GM19438 (cell line): ENCODE data around the gene ARHGEF10L.

Experiments
- ATAC-seq: cut with Tn5 transposase; IDR thresholded peaks from one replicate; pipeline ENCODE4 v1.9.1; 2021; ENCODE audit warnings: low read depth; ENCODE audit not compliant: unreplicated experiment

The ARHGEF10L gene

DNA sequence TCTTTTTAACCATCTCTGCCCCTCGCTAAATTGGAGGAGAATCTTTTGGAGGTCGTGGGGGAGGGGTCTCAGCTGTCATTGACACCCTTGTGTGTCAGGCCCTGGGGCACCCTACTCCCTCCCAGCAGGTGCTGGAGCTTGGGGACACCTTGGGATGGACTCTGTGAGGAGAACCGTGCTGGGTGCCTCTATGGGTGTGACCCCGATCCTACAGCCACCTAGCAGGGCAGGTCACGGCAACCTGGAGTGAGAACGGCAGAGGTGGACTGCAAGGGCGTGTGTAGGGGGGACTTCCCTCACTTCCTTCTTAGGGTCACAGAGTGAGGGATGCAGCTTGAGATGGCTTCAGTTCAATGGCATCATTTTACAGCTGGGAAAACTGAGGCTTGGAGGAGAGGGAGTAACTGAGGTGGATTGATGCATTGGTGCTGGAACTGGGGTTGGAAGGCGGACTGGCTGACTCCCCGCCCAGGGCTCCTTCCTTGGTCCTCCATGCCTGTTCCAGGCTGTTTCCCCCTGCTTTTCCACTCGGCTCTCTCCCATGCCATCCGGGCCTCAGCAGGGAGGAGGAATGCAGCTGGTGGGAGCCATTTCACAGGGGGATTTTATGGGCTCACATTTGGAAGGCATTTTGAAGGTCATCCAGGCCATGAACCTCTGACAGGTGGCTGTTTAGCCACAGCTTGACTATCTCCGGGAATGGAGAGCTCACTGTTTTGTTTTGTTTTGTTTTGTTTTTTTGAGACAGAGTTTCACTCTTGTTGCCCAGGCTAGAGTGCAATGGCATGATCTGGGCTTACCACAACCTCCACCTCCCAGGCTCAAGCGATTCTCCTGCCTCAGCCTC, 18.8 kb upstream of the ARHGEF10L start:
- no peak for ATAC-seq

DNA sequence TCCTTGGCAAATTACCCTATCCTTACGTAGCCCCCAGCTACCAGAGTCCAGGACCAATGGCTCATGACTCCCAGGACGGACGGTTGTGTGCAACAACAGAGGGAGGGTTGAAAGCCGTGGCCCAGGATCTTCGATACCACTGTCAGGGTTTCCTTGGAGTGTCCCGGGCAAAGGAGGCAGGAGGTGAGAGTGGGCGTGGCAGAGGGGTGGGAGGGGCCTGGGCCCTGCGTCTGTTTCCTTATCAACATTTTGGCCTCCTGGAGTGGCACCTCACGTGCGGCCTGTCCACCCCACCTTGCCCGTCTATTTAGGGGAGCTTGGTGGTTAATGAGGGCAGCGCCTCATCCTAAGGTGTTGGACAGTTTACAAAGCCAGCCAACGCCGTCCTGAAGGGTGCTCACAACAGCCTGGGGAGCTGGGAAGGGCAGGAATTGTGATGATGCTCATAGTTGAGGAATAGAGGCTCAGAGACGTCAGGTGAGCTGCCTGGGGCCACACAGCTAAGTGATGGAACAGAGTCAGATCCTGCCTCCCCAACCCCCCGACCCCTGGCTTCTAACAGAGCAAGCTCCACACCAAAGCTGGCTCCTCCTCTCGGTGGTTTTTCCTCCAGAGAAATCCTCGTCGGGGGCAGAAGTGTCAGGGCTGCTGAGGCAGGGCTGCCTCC, 17.4 kb upstream of the ARHGEF10L start:
- no peak for ATAC-seq

DNA sequence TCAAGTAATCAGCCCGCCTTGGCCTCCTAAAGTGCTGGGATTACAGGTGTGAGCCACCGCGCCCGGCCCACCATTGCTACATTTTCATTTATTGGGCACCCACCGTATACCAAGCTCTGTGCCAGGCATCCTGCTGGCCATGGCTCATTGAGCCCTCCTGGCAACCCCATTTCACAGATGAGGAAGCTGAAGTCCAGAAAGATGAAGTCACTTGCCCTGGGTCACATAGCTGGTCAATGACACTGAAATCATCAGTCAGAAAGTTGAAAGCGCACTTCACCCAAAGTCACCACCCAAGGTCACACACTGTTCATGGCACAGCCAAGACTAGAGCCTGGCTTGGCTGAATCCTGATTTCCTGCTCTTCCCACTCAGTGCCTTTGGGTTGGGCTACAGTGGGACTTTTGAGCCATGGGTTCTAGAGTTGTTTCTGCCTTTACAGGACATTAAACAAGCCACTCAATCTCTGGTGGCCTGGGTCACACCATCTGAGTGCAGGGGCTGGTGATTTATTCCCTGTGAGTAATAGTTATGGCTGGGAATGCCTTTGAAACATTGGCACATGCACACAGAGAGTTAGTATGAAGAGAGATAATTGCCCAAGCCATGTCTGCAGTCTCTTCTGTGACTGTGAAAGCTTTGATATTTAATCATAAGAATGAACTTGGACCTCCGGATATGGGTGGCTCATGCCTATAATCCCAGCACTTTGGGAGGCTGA, 16.0 kb upstream of the ARHGEF10L start:
- no peak for ATAC-seq

DNA sequence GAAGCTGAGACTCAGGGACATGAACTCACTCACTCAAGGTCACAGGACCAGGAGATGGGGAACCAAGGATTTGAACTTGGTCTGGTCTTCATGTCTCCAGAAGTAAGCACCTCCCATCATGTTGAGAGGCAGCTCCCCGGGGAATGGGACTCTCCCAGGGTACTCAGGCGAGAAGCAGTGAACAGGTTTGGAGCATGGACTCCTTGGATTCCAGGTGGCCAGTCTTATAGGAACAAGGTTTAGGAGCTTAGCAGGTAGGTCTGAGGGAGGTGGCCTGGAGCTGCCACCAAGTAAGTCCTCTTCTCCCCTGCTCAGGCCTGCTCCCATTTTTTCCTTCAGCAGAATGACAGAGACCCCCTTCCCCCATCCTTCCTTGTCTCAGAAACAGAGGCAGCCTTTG, 14.9 kb upstream of the ARHGEF10L start:
- no peak for ATAC-seq

DNA sequence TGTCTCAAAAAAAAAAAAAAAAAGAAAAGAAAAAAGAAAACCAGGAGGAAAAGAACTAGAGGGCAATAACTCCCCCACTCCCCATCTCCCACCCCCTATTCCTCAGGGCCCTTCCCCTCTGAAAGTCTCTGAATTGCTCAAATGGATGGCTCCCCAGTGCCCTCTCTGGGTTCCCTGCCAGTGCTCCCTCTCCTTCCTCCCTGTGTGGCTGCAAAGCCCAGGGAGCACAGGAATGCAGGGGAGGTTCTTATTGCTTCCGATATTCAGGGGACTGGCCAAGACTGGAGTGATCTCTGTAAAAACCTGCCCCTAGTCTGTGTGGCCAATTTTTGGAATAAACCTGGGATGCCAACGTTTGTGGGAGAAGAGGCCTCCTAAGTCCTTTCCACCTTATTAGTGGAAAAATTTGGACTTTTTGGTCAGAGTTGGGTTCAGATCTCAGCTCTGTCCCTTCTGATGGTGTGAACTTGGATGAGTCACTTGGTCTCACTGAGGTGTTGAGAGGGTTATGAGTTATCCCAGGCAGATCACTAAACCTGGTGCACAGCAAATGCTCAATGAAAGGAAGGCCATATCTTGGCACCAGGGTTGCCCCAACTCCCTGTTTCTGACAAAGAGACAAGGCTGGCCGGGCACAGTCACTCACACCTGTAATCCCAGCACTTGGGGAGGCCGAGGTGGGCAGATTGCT, 13.4 kb upstream of the ARHGEF10L start:
- no peak for ATAC-seq

DNA sequence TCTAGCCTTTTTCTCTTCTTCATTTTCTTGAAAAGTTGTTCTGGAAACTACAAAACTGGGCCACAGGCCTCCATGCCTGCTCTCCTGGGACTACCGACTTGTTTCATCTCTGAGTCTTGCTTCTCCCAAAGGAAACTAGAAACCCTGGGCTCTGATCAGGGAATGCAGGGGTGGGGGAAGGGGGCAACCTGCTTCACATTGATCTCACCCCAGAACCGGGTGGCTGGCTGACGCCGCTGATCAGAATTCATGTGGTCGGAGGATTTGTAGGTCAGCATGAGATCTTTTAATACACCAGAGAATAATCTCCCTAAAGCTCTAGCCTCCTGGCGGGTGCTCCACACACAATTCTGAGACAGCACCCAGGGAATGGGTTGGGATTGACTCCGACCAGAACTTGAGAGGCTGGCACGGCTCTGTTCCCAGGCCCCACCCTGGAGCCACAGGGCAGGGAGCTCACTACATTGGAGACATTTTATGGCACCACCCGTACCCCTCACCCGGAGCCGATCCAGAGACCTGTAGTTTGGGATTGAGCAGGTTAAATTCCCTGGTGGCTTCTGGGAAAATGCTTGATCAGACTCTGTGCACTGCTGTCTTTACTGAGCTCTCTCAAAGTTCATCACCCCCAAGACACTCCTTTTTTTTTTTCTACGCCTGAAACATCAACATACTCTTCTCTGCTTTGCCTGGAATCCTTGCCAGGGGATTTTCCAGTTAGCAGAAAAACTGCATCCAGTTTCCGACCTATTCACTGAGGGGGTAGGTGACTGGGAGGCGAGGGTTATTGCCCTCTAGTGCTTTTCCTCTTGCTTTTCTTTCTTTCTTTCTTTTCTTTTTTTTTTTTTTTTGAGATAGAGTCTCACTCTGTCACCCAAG, 12.2 kb upstream of the ARHGEF10L start:
- ATAC-seq = no peak

DNA sequence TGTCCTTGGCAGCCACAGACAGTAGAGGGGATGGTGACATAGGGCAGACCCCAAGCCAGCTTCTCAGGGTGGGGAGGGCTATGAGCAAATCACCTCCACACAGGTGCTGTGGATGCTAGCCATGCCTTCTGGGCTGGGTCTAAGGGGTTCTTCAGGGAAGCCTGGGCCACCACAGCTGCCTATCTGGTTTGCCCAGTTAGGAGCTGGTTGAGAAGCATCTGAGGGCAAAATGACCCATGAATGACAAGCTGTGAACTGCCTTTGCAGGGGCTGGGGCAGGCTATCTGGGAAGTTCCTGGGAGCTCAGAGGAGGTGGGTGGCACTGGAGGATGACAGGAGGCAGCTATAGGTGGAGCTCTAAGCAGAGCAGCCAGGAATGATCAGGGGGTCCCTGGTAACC, 10.1 kb upstream of the ARHGEF10L start:
- ATAC-seq = no peak

DNA sequence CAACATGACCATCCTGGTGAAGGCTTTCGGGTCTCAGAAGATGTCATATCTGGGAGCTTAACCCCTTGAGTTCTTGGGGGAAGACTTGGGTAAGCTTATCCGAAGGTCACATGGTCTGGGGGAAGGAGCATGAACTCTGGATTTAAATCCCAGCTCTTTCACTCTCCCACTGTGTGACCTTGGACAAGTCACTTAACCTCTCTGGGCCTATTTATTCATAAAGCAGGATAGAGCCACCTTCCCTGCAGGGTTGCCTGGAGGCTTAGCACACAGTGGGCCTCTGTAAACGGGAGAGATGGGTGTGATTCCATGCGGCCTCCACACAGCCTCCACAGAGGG, 8.2 kb upstream of the ARHGEF10L start:
- no peak for ATAC-seq

DNA sequence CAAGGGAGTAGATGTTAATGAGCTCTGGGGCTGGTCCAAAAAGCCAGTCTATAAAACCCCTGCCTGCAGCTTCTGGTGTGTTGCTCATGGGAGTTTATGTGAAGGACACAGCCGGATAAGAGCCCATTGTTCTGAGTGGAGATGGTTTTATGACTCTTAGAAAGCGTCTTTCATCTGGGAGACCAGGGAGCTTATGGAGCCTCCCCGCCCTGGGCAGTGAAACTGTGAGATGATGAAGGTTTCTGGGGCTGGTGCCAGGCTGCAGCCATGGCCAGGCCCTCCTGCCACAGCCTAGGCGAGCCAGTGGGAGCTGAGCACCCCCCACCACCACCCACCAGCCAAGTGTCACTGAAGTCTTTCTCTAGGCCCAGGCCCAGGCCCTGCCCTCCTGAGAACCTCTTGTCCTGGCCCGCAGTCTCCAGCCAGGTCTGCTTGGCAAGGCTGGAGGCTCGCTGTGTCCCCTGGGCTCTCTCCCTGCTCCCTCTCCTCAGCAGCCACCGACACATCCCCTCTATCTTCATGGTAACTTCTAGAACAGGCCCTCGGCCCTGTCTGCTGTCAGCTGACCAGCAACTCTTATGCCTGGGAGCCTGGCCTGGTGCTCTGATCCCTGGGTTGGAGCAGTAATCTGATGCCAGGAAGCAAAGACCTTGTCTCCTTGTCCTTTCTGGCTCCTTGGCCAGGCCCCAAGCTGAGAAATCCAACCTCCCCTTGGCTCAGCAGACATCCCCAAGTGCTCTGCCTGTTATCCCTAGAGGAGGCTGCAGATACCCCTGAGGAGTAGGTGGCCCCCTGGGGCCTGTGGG, 7.6 kb upstream of the ARHGEF10L start:
- ATAC-seq = no peak

DNA sequence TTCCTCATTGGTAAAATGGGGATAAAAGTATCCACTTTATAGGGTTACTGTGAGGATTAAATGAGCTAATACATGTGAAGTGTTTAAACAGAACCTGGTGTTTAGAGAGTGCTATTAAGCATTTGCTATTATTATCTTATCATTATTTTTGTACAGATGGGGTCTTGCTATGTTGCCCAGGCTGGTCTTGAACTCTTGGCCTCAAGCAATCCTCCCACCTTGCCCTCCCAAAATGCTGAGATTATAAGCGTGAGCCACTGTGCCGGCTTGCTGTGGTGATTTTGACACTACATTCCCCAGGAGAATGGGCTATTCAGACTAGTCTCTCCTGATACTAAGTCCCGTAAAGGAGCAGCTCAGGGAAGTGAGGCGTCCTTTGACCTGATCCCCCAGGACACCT, 6.3 kb upstream of the ARHGEF10L start:
- ATAC-seq = no peak

DNA sequence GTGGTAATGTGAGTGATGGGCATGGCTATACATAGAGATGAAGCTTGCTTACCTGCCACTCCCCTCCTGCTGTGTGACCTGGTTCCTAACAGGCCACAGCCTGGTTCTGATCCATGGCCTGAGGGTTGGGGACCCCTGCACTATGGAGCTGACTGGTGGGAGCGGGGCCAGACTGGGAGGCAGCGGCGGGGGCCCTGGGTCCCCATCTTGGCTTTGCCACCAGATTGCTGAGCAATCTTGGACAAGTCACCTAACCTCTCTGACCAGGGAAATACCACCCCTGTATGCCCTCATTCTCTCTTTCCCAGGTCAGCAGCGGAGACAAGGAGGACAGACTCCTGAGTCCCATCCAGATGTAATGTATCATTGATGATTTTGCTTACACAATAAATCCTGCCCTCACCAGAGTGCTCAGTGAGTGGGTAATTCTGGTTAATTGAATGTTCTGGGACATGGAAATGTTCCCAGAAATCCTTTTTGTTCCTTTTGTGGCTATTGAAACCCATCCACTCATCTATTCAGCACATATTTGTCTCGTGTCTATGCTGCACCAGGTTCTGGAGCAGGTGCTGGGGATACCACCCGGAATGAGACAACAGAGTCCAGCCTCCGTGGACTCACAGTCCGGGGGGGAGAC, 4.1 kb upstream of the ARHGEF10L start:
- no peak for ATAC-seq

DNA sequence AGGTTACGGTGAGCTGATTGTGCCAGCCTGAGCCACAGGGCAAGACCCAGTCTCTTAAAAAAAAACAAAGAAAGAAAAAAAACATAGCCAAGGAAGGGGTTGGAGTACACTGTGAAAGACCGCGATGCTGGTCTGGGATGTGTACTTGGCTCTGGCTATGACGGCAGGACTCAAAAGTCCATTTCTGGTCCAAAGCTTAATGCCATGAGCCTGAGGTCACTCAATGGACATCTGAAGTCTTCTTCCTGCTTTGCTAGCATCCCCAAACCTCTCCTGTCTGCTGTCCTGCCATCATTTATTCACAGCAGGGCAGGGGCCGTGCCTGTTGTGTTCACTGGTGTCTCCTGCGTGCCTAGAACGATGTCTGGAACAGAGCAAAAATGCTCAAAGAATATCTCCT, 1.5 kb upstream of the ARHGEF10L start:
- ATAC-seq = no peak

DNA sequence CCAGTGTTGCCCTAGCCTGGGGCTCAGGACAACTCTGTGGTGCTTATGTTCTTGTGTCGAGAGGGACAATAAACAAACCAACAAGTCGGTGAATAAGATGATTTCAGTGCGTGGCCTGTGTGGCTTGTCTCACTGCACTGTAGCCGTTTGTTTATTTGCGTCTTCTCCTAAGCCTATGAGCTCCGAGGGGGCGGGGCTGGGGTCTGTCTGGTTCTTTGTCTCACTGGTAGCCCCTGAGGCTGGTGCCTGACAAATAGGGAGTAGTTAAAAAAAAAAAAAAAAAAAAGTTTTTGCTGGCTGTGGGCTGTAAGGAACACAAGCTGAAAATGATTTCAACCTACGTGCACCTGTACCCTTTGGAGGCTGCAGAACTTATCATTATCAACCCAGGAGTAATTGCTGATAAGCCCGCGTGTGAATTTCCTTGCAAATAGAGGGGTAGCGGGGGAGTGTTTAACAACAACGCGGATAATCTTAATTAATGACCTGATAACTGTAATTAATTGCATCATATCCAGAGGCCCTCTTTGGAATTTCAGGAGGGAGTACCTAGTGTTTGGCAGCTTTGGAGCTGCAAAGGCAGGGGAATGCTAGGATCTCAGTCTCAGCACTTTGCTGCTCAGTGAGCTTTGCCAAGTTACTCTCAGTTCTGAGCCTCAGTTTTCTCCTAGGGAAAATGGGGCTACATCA, 925 bp upstream of the ARHGEF10L start:
- no peak for ATAC-seq

DNA sequence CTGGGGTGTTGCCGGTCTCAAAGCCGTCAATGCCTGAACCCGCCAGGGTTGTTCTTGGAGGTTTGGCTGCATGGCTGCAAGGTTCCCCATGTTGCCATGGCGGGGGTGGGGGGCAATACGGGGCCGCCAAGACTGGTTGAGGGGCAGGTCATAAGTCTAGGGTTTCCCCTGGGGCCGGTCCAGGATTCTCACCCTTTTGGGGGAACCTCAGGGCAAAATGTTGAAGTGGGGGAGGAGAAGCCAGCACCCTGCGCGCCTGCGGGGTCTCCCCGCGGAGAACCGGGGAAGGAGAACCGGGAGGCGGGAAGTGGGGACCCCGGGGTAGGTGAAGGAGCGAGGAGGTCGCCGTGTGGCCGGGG, 401 bp upstream of the ARHGEF10L start:
- ATAC-seq = no peak

DNA sequence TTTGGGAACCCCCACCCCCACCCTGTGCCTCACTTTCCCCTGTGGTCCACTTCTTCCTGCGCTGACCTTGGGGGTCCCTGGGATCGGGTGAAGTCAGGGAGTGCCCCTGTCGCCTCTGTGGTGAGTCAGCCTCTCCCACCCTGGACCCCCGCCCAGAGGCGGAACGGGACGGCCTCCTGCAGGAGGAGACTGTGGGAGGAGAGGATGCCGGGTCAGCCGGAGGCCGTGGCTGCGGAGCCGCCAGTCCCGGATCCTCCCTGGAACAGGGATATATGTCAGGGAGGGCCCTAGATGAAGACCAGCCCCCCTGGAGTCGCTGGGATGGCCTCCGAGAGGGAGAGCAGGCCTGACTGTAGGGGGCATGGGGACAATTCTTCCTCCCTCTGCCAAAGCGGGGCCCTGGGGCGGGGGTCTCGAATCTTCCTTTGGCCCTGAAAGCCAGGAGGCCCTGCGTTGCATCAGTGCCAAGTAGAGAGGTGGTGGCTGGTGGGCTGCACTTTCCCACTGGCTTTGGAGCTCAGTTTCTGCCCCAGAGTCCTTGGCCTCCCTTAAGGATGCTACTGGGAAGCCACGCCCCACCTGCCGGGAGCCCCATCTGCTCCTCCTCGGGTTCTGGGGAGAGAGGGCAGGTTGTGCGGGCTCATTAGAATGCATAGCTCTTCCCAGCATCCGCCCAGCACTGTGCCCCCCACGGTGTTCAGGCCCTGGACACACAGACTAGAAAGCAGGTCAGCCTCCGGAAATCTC, 930 bp downstream of the ARHGEF10L start:
- no peak for ATAC-seq

DNA sequence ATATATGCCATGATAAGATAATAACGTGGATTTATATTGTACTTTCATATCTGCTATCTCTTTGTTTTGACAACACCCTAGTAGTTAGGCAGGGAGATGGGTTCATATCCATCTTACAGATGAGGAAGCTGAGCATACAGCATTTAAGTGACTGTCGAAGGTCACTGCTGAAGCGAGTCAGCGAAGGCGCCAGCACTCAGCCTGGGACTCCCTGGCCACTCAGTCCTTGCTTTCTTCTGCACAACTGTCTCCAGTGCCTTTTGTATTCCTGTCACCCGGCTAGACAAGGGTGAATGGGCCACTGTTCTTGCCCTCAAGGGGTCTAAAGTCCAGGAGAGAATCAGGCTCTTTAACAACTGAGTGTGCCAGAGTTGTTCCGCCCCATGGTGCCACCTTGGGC, 3.1 kb downstream of the ARHGEF10L start:
- no peak for ATAC-seq

DNA sequence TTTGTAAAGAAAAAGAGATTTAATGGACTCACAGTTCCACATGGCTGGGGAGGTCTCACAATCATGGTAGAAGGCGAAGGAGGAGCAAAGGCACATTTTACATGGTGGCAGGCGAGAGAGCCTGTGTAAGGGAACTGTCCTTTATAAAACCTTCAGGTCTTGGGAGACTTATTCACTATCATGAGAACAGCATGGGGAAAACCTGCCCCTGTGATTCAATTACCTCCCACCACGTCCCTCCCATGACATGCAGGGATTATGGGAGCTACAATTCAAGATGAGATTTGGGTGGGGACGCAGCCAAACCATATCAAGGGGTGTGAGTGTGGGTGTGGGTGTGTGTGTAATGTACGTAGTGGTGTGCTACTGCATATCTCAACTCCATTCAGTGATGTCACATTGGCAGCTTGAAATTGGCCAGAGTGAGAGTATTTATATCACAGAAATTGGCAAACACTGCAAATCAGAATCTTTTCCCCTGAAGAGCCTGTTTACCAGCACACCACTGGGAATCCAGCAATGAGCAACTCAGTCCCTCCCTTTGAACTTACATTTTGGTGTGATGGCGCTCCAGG, 5.4 kb downstream of the ARHGEF10L start:
- ATAC-seq = no peak
